Stimulated activated CD4-positive, alpha-beta T cell treated with anti-CD3 and anti-CD28 coated beads, Interleukin-4, amount 100 ng/mL, for 48 hours (primary cell): ENCODE data around the gene TBC1D30.

Source experiments
- DNase-seq, 2 donors: peaks; one replicate each; pipeline ENCODE4 v3.0.0-alpha.2; 2020; ENCODE audit warnings: low read depth in 2 of 2

The TBC1D30 gene

DNA sequence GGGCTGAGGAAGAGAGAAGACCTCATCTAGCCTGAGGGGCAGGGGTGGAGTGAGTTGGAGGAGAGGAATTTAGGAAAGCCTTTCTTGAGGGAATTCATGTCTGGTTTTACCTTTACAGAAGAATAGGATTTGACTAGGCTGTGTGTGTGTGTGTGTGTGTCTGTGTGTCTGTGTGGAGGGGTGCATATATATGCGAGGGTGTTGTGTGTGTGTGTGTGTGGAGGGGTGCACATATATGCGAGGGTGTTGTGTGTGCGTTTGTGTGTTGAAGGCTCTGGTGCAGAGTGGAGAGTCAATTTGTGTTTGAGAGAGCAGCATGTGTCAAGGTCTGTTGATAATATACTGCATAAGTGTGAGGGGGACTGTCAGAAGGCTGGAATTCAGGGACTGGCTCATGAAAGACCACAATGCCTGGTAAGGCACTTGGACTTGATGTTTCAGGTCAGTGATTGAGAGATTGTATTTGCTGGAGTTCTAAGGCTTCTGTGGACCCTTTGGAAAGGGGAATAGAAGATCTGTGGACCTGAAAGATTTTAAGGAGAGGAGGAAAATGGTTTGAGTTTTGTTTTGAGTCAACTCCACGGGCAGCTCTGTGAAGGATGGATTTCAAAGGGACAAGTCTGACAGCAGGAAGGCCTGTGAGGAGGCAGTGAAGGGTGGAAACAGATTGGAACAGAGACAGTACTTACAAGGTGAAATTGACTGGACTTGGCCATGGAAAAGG lies 34.6 kb downstream of the TBC1D30 start:
- DNase-seq = no peak

GRCh38 chr12:64860446-64860998 lies 36.1 kb downstream of the TBC1D30 start:
- DNase-seq = no peak

- no peak for DNase-seq
Observed at GRCh38 chr12:64864319-64864718, 39.9 kb downstream of the TBC1D30 start.

DNA sequence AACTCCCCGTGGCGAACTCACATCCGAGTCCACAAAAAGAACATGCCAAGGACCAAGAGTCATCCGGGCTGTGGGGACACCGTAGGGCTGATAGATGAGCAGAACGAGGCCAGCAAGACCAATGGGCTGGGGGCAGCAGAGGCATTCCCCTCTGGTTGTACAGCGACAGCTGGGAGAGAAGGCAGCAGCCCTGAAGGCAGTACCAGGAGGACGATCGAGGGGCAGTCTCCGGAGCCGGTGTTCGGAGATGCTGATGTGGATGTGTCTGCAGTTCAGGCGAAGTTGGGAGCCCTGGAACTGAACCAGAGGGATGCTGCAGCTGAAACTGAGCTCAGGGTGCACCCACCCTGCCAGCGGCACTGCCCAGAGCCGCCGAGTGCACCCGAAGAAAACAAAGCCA lies 50.7 kb downstream of the TBC1D30 start:
- DNase-seq = no peak

- no peak for DNase-seq
Observed at GRCh38 chr12:64876388-64877071, 52.1 kb downstream of the TBC1D30 start.

- no peak for DNase-seq
Observed at GRCh38 chr12:64877363-64878004, 53.0 kb downstream of the TBC1D30 start.

GRCh38 chr12:64882687-64883086 lies 58.2 kb downstream of the TBC1D30 start:
- DNase-seq = no peak

- no peak for DNase-seq
Observed at GRCh38 chr12:64883264-64884163, 59.1 kb downstream of the TBC1D30 start.

GRCh38 chr12:64884164-64884542 lies 59.7 kb downstream of the TBC1D30 start:
- no peak for DNase-seq

GRCh38 chr12:64884728-64885127 lies 60.3 kb downstream of the TBC1D30 start:
- DNase-seq = no peak

- no peak for DNase-seq
Observed at GRCh38 chr12:64889434-64890216, 65.2 kb downstream of the TBC1D30 start.

GRCh38 chr12:64890873-64891468 lies 66.5 kb downstream of the TBC1D30 start:
- DNase-seq = no peak

- no peak for DNase-seq
Observed at GRCh38 chr12:64891629-64892028, 67.2 kb downstream of the TBC1D30 start.

GRCh38 chr12:64892561-64892960 lies 68.1 kb downstream of the TBC1D30 start:
- DNase-seq = no peak

GRCh38 chr12:64893961-64894360 lies 69.5 kb downstream of the TBC1D30 start:
- DNase-seq = no peak

DNA sequence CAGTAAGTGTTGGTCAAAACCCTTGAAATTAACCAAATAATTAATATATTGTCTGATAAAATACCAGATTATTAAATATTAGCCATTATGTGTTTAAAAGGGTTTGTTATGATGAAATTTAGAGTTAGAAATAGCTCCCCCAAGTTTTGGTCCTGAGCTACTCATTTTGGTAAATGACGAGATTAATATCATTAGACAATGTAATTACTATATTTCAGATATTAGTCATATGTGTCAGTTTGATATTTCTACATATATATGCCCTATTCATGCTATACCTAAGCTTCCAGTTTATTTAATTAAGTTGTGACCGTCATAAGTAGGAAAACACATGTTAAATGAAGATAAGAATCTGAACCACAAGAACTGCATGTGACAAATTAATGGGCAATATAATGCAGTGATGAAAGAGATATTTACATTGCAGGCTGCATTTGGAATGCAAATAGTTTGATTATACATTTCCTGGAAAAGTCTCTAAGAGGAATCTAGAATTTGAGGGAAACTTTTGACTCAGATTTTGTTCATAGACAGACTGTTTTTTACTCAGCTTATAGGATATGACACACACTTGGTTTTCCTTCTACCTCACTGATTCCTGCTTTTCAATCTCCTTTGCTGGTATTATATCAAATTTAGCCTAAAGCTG lies 70.5 kb downstream of the TBC1D30 start:
- DNase-seq = no peak

GRCh38 chr12:64895526-64895925 lies 71.1 kb downstream of the TBC1D30 start:
- no peak for DNase-seq

DNA sequence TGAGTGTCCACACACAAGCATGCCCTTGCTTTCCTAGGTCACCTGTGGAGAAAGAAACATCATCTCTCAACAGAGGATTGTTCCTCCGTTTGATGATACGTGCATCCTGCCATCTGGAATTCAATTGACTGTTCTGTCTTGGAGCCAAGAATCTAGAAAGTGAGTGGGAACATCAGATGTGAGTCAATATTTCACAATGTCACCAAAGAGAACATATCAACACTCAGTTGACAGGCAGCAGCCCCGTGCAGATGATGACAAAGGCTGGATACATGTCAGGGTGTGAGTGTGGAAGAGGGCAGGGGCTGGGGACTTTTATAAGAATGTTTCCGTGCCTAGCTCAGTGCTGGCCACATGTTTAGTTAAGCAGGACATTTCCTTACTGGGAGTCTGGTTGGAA lies 76.1 kb downstream of the TBC1D30 start:
- no peak for DNase-seq

GRCh38 chr12:64903479-64904152 lies 79.2 kb downstream of the TBC1D30 start:
- no peak for DNase-seq
